ENCODE measurements around the gene AKAP13.

The AKAP13 gene

GRCh38 chr15:85746641-85747040, 366.2 kb downstream of the AKAP13 start:
- DNase-seq = no peak

DNA sequence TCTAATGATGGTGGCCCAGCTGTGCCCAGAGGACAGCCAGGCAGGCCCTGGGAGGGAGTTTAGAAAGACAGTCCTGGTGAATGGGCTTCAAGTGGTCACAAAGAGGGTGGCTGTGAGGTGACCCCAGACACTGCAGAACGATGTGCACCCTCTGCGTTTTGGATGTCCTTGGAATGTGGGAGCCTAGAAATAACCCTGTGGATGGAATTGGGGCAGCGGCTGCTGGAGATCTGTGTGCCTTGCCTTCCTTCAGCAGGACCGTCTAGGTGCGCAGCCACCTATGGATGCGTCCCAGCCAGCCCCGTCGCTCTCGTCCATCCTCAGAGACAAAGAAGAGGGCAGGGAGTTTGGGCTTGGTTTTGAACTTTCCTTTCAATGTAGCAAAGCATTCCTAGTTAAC, 367.8 kb downstream of the AKAP13 start:
- no peak for DNase-seq

DNA sequence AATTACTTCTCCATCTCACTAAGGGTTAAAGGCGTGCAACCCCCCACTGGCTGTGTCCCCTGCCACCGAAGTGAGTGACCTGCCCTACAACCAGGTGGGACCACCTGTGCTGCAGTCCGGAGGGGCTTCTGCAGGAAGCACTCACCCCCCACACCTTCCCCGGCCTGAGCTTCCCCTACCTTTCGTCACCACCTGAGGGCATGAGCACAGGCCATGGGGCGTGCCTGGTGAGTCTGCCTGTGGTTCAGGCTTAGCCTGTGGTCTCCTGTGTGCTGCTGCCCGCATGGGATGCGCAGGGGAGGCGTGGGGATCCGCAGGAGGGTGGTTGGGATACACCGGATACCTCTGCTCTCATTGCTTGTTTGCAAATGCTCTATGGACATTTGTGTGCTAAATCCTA, 368.3 kb downstream of the AKAP13 start:
- DNase-seq = no peak

GRCh38 chr15:85749261-85750151, 369.1 kb downstream of the AKAP13 start:
- DNase-seq = peak; percentile 50

GRCh38 chr15:85750319-85751290, 370.2 kb downstream of the AKAP13 start:
- peak; percentile 37 for DNase-seq

- no peak for DNase-seq
Observed at GRCh38 chr15:85751291-85752123, 371.1 kb downstream of the AKAP13 start.

- no peak for DNase-seq
Observed at GRCh38 chr15:85752124-85752475, 371.7 kb downstream of the AKAP13 start.

DNA sequence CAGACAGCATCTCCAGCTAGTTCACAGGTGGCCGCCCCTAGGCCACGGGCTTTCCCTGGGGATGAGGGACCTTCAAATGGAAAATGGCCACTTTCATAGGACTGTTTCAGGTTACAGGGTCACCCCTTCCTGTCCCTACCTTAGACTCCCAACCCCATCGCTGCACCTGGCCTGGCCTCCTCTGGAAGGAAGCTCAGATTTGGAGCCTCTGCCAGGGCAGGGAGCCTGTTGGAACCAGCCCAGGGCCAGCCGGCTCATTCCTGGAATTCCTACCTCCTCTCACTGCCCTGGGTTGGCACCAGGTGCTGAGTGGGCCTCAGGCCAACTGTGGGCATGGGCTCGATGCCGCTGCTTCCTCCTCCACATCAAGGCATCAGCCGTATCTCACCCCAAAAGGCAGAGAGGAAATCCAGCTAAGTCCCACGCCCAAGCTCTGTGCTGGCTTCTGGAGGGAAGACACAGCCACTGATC, 372.1 kb downstream of the AKAP13 start:
- no peak for DNase-seq

DNA sequence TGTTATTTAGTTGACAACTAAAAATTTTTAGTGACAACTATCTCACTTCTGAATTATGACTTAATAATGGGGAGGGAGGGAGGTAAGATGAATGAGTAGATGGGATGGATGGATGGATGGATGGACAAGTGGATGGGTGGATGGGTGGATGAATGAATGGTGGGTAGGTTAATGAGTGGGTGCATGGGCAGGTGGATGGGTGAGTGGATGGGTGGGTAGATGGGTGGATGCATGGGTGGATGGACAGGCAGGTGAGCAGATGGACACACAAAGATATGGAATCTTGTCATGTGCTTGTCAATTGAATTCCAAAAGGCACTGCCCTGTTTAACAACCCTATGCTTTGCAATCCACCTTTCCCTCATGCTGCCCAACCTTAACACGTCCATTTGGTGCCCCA, 372.9 kb downstream of the AKAP13 start:
- DNase-seq = no peak

DNA sequence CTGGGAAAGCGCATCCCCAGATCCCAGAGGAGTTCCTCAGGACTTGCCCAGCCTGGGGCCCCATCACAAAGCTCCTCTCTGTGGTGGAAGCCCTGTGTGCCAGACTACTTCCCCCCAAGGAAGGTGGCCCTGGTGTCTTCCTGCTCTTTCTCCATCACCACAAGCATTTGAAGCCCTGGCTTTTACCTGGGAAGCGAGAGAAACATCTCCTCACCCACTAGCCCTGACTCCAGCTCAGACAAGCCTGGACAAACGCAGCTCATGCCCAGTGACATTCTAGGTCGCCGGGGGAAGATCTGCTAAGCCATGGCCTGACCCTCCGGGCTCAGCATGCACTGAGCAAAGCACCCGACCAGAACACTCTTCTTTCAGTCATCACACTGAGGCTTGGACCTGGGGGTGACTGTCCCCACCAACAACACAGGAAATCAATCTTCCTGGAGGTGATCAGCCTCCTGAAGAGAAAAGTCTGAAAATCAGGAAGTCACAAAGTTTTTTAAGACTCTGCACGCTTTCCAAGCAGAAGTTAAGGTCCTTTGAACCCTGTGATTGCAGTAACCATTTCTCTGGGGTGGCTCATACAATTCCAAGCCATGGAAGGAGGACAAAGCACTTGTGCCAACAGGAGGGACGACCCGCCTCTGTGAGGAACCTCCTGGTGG, 373.5 kb downstream of the AKAP13 start:
- DNase-seq = no peak

GRCh38 chr15:85754989-85755388, 374.6 kb downstream of the AKAP13 start:
- DNase-seq = no peak

DNA sequence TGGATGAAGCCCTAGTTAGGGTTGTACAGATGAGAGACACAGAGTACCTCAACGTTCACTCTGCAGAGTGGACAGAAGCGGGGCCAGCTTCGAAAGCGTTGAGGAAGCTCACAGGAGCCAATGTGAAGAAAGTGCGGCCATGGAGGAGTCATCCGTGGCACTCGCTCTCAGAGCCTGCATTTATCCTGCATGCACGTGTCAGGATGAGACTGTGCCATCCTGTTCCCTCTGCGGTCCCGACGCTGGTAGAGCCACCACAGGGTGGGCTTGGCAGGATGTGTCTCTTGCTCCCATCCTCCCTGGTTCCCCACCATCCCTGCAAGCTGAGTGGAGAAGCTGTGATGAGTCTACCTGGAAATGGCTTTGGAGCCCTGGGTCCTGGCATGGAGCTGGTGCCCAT, 375.1 kb downstream of the AKAP13 start:
- DNase-seq = no peak

GRCh38 chr15:85755942-85756341, 375.5 kb downstream of the AKAP13 start:
- DNase-seq = no peak

DNA sequence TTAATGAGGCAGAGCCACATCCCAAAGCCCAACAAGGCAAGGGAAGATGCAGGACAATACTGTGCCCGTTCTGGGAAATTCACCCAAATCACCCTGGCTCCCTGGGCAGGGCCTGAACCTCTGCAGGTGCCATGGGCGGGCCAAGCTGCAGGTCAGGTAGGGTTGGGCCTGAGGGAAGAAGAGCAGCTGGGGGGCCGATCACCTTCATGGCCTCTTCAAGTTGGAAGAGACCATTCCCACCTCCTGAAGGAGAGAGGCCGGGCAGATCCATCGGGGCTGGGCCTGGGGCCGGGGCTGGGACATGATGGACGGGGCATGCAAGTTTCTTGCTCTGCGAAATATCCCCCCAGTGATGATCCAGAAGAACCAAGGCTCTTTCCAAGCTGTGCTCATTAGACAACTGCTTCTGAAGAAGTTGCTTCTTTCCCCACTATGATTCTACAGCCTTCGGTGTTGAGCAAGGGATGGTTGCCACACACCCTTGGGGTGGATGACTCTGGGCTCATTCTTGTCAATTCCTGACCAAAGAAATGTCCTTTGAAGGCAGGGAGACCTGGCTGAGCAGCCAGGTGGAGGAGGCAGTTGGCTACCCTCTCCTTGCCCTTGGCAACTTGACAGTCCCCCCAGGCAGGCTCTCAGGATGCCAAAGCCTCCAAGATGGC, 376.1 kb downstream of the AKAP13 start:
- no peak for DNase-seq

- no peak for DNase-seq
Observed at GRCh38 chr15:85757073-85757938, 376.9 kb downstream of the AKAP13 start.

DNA sequence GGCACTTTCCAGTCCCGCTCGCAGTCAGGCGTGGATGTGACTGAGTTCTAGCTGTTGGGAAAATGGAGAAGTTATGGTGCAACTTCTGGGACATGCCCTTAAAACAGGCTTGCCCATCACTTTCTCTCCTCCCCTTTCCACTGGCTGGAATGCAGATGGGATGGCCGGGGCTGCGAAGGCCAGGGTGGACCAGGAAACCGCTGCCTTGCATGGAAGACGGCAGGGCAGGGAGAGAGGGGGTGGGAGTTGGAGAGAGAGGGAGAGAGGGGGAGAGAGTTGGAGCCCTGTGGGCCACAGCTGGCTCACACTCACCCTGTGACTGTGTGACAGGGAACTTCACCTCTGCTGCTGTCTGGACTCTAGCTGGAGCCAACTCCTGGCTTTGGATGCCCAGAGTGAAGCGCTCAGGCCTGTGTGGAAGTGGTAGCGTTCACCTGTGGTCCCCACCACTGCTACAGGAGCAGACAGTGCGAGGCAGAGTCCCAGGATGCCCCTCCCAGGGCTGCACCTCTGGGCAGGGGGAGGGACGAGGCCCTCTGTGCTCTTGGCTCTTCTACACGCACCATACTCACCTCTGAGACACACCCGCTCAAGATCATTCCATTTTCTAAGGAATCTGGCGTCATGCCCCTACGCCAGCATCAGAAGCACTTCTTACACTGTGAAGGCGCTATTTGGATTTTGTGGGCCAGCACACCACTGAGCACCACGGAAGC, 377.7 kb downstream of the AKAP13 start:
- no peak for DNase-seq

GRCh38 chr15:85758655-85758978, 378.2 kb downstream of the AKAP13 start:
- no peak for DNase-seq

GRCh38 chr15:85759376-85759775, 379.0 kb downstream of the AKAP13 start:
- no peak for DNase-seq

GRCh38 chr15:85760049-85760448, 379.6 kb downstream of the AKAP13 start:
- DNase-seq = no peak

Data from fibroblast of skin of scalp (primary cell).